Measurements from ENCODE around the gene NUDT16L1.

The NUDT16L1 gene

DNA sequence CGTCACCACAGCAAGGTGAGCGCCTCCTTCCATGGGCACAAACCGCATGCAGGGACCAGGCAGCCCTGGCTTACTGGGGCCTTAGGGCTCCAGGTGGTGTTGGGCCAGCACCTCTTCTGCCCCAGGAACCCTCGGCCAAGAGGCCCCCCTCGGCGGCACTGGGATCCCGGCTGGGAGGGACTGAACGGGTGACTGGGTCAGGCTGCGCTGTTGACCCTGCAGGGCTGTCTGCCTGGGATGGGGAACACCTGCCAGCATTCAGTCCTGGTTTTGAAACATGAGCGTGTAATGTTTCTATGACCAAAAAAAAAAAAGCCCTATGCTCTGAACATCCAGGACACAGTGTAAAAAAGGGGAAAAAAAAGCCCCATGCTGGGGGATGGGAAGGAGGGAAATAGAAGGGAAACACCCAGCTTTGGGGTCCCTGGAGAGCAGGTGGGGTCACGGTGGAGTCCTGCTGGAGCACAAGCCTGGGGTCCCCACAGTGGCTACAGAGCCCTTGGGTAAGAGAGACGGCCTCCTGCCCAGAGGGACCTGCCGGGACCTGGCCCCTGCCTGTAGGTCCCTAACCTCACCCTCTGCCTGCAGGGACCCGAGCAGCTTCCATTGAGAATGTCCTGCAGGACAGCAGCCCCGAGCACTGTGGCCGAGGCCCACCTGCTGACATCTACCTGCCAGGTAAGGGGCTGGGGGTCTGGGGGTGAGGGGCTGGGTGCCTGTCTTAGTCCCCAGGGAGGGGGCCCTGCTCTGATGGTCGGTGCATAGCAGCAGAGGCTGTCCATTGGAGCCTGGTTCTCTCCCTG, 9.9 kb upstream of the NUDT16L1 start:
- DNase-seq: no peak

DNA sequence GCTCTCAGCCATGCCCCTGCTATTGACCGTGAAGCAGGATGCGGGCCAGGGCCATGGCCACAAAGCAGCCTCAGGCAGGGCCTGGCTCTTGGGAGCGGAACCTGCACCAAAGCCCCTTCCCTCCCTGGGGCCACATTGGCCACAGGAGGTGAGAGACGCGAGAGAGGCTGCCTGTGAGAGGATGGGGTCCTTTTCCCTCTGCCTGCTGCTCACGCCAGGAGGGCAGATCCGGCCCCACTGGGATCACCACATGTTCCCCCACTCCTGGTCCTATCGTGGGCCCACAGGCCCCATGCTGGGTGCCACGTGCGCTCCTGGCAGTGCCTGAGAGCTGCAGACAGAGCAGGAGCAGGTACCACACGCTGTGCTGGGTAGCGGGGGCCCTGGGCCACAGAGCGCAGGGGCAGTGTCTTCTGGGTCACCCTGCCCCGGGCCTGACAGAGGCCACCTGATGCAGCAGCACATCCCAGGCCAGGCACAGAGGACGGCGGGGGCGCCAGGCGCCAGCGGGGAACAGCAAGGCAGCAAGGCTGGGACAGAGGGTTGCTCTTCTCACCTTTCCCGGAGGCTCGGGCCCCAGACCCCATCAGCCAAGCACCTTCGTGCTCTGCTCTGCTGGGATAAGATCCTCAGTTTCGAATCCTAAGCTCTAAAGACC, 9.2 kb upstream of the NUDT16L1 start:
- no peak for DNase-seq

GRCh38 chr16:4684763-4685162, 8.6 kb upstream of the NUDT16L1 start:
- DNase-seq: no peak

DNA sequence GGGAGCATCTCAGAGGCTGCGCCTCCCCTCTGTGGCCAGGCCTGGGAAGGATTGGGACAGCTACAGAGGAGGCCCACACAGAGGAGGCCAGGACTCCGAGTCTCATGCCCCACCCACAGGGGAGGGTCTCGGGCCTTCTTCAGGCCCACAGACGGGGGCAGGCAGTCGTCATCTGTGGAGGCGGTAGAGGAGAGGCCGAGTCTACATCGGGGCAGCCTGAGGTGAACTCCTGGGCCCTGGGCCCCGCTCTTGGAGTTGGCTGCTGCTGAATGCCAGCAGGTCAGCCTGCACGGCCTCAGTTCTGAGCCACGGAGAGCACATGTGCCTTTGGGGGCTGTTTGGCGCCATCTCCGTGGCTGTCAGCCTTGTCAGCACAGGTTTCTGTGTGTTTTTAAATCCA, 8.1 kb upstream of the NUDT16L1 start:
- DNase-seq: no peak

DNA sequence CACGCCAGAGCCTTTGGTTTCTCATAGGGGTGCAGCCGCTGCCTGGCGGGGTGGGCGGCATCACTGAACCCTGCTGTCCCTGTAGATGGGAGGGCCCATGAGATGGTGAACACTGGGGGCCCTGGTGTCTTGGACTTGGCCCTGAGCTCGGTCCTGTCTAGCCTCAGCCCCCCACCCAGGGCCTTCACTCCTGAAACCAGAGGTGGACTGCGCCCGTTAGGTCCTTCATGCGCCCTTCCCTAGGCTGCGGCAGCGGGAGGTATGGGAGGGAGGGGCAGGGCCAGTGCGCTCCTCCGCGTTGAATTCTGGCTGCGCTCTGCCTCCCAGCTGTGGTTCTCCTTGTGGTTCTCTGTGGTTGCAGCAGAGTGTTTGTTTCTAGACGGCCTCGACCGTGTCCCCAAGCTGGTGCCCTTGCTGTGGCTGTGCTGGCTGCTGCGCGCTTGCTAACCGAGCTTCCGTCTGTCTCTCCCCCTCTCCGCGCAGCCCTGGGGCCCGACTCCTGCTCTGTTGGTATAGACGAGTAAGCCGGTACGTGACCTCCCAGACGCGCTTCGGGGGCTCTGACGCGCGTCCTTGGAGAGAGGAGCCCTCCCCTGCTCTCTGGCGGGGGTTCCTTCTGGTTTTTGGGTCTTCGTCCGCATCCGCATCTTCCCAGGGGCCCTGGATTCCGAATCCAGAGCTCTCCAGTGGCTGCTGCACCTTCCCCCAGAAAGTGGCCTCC, 7.4 kb upstream of the NUDT16L1 start:
- no peak for DNase-seq

DNA sequence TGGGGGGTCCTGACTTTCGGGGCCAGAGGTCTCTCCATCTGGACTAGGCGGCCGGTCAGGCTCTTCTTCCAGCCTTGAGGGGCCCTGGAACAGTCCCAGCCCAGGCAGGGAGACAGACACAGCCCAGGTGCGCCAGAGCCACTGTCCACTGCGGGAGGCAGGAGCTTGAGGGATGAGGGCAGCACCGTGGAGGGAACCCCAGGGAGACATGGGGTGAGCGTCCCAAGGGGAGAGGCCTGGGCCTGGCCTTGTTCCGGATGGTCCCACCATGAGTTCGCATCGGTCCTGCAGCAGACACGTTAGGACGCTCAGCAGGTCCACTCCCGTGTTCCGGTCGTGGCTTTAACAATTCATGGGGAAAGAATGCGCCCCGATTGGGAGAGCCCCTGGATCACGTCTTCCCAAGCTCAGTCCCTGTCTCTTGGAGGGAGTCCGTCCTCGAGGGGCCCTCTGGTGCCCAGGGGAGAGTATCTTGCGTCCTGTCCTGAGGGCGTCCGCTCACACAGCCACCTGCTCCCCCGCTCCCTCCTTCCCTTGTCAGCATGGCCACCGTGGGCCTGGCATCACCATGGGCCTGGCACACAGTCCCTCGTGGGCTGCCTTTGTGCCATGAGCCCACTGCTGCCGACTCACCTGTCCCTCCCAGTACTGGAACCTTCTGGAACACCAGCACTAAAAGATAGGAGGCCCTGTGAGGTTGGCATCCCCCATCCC, 6.7 kb upstream of the NUDT16L1 start:
- no peak for DNase-seq

GRCh38 chr16:4687416-4687815, 5.9 kb upstream of the NUDT16L1 start:
- no peak for DNase-seq

- DNase-seq: no peak
These were observed 5.3 kb upstream of the NUDT16L1 start for GRCh38 chr16:4687946-4688673.

- DNase-seq: no peak
These were observed 4.7 kb upstream of the NUDT16L1 start for GRCh38 chr16:4688674-4689045.

GRCh38 chr16:4689091-4689671, 4.2 kb upstream of the NUDT16L1 start:
- DNase-seq: no peak

DNA sequence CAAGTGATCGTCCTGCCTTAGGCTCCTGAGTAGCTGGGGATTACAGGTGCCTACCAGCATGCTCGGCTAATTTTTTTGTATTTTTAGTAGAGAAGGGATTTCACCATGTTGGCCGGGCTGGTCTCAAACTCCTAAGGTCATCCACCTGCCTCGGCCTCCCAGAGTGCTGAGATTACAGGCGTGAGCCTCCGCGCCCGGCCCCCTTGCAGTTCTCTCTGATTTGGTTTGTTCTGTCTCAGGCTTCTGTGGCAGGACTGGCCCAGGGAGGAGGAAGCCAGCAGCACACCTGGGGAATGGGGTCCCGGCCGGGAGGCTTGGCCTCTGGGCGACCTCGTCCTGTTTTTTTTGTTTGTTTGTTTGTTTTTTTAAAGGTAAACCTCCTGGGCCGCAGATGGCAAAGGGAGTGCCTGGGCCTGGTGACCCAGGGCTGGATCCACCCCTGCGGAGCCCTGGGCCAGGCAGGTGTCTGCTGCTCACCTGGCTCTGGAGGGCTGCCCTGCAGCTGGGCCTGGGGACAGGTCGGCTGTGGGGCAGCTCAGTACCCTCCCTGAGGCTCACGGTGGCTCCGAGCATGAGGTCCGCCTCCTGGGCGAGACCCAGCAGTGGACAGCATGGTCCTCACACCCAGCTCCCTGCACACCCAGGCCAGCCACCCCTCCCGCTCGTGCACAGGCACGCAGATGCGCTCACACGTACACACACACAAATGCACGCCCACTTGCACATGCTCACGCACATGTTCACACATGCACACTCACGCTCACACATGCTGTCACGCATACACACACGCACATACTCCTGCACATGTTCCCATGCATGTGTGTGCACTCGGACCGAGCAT, 3.3 kb upstream of the NUDT16L1 start:
- no peak for DNase-seq

GRCh38 chr16:4690946-4691665, 2.3 kb upstream of the NUDT16L1 start:
- no peak for DNase-seq

DNA sequence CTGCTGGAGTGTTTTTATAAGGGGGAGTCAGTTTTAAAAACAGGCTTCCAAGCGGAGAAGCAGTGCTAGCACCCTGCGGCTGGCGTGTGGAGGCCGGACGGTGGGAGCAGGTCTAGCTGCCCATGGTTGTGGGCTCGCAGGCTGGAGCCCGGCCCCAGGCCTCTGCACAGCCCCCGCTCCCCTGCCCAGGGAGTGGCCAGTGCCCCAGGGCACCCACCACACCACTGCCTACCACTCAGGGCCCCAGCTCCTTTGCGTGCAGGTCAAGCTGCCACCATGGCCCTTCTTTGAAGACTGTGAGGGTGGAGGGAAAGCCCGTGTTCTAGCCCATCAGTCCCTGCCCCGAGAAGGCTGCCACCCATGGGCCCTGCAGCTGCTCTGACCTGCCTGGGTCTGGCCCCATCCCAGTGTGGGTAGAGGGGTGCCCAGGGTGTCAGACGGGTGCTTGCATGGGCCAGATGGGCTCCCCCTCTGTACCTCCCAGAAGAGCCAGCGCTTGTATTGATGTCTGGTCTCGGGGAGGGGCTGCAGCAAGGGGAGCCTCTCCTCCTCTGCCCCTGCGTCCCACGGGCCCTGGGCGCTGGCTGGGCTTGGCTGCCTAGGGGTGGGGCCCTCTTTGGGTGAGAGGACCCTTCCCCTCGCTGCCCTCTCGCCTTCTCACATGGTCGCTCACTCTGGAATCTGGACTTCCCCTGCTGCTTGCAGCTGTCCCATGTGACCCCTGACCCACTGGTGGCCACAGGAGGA, 1.5 kb upstream of the NUDT16L1 start:
- no peak for DNase-seq

GRCh38 chr16:4692460-4693295, 684 bp upstream of the NUDT16L1 start:
- DNase-seq: no peak

- no peak for DNase-seq
These were observed 737 bp downstream of the NUDT16L1 start for GRCh38 chr16:4693956-4694641.

DNA sequence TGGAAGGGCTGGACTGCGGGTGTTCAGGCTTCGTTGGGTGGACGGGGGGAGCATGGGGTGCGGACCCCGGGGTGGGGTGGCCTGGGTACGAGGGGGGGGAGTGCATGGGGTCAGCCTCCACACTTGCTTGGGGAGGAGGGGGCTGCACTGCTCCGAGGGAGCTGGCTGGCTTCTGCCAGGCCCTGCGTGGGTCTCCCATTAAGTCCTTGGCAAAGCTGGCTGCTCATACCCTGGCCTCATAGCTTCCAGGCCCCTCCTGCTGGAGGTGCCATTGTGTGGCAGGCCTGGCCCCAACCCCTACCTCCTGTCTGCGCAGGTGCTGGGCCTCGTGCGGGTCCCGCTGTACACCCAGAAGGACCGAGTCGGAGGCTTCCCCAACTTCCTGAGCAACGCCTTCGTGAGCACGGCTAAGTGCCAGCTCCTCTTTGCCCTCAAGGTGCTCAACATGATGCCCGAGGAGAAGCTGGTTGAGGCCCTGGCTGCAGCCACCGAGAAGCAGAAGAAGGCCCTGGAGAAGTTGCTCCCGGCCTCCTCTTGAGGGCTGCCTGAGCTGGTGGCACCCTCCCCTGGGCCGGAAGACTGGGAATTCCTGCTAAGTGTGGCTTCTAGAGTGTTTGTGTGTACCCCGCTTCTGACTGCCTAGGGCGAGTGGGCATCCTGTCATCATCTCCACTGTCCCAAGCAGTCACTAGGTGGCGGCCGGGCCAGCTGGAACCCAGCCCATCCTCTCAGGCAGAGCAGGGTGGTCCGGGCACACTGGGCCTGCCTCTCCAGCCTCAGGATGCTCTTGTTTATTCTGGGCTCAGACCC, 1.5 kb downstream of the NUDT16L1 start:
- DNase-seq: no peak

- DNase-seq: no peak
These were observed 2.3 kb downstream of the NUDT16L1 start for GRCh38 chr16:4695473-4696171.

Measured in NCI-H2029 treated with DMSO at 0.1 percent for 48 hours (cell line).